ENCODE data around the gene TINCR.
"Not testable (repeated sequence)": the region's sequence is repeated elsewhere in the genome, so short reads cannot be mapped to it uniquely, and the experiment has no call there.

The TINCR gene

DNA sequence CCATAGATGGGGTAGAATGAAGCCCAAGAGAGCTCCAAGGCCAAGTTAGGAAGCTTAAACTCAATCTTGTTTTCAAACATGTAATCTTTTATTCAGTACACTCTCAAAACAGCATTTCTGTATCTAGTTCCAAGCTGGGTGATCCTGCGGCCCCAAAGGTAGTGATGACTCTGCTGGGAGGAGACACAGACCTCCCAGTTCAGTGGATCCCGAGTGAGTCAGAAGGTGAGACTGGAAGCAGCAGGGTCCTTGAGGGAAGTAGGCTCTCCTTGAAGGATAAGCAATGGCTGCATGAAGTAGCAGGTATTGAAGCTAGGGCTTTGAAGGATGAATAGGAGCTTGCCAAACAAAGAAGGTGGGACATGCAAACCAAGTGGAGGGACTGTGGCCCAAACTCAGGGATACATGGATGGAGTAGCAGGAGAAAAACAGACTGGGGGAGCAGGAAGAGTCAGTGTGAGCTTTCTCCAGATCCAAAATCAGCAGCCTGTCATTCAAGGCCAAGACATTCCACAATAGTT, 9.6 kb downstream of the TINCR start:
- DNase-seq (ENCODE audit: low spot score): no peak

DNA sequence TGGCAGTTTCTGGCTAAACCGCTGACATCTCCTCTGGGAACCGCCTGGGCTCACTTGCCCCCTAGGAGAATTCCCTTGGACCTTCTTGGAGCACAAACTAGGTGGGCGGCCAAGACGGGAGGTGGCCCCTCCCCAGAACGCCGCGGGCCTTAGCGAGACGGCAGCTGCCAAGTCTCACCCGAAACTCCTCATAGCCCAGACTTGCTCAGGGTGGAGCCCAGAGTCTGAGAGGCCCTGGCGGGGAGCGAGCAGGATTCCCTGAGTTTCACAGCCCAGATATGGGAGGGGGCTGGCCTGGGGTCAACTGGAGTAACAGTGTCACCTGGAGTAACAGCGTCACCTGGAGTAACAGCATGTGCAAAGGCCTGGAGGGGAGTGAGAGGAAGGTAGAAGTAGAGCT, 10.1 kb downstream of the TINCR start:
- no peak for DNase-seq (ENCODE audit: low spot score)

DNA sequence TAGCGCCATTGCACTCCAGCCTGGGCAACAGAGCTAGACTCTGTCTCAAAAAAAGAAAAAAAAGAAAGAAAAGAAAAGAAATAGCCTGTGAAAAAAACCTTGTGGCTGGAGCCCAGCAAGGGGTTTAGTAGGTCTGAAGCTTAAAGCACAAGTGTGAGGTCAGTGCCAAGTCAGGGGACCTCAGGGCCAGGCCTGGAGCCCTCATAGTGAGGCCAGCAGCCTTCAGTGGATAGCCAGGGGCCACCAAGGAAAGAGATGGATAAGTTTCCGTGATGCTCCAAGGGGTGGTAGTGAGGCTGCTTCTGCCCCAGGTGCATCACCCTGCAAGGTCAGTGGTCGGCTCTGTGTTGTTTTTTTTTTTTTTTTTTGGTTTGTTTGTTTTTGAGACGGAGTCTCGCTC, 12.9 kb downstream of the TINCR start:
- DNase-seq (ENCODE audit: low spot score): no peak

DNA sequence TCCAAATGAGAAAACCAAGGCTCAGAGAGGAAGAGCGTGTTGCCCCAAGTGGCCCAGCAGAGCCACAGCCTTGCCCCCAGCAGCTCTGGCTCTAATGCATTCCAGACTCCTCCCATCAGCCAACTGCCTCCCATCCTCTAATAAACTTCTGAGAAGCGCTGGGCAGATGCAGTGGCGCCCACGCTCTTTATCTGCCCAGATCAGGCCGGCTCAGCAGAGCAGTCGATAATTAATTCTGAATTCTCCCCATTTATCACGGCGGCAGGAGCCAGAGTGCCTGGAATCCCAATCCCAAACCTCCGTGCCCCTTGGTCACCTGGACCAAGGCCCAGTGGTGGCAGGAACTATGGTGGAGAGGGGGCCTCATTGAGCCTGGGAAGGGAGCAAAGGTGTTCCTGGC, 13.9 kb downstream of the TINCR start:
- no peak for DNase-seq (ENCODE audit: low spot score)

DNA sequence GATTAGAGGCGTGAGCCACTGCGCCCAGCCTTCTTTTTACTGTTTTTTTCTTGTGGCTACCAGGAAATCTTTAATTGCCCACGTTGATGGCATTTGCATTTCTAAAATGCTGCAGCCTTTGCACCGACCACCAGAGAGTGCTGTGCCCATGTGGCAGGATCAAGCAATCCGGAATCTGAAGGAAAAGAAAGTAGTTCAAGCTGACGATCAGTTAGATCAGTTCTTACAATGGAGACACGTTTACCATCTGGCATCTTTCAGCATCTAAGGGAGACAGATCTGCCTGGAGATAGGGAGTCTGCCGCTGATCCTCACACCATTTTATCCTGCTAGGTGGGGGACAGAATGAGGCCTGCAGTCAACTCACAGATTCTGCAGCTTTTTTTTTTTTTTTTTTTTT, 19.9 kb downstream of the TINCR start:
- DNase-seq (ENCODE audit: low spot score): peak; percentile 70

DNA sequence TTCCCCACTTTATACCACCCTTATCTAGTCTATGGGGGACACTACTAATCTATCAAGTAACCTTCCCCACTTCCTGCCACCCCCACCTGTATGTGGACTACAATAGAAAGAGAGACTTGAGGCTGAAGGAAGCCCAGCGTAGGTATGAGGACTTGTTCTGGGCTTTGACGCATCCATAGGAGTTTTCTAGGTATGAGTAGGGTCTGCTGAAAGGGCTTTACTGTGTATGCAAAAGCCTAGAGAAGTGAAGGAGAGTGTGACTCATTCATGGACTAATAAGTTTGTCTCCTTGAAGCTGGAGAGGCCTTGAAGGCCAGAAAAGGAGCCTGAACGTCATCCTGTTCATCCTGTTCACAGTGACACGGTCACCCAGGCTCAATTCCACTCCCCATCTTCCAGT, 21.8 kb downstream of the TINCR start:
- no peak for DNase-seq (ENCODE audit: low spot score)

DNA sequence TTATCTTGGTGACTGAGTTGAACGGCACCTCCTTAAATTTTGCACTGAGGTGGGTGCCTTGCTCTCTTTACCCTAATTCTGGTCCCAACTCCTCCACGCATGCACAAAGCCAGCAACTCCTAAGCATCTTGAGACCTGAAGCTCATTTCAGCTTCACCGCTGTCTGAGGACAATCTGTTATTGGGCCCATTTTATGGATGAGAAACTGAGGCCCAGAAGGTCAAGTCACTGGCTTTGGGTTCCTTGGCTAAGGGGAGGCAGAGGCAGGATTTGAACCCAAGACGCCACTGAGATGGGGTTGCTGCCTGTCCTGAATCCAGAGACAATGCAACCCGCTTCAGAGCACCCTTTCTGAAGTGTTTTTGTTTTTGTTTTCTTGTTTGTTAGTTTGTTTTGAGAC, 22.7 kb downstream of the TINCR start:
- no peak for DNase-seq (ENCODE audit: low spot score)

DNA sequence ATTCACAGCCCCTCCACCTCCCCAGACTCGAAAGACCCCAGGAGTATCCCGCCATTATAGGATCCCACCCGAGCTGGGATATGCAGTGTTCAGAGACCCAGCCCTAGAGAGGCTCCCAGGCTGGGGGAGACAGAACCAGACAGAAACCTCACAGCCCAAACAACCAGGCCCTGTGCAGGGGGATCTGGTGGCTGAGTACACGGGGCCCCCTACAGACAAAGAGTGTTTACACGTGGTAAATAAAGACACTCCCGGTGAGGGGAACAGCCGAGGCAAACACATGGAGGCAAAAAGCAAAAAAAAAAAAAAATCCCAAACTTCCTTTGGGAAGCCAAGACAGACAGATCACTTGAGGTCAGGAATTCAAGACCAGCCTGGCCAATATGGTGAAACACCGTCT, 25.1 kb downstream of the TINCR start:
- DNase-seq (ENCODE audit: low spot score): no peak

DNA sequence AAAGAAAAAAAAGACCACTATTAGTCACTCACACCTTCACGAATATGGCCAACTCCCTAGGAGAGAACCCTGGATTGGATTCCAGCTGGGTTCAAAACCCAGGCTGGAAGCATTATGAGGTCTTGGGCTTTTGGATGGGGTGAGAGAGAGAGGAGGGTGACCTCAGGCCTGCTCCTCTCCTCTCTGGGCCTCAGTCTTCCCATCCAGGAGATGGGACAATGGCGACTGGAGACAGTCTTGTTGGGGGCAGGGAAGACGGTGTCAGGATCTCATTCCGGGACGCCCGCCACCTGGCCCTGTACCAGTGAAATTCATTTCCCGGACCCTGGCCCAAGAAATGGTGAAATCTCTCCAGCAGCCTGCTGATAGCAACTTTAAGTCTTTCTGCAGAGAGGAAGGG, 26.3 kb downstream of the TINCR start:
- DNase-seq (ENCODE audit: low spot score): no peak

DNA sequence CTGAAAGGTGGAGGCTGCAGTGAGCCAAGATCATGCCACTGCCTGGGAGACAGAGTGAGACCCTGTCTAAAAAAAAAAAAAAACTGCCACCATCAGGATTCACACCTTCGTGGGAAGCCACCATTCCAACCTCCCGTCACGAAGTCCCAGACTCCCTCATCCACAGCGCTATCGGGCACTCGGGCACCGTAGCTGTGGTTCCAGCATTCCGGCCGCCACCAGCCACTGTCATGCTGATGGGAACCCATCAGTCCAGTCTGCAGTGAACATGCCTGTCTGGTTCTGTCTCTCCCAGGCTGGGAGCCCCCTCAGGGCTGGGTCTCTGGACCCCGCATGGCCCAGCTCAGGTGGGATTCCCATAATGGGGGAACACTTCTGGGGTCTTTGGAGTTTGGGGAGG, 27.5 kb downstream of the TINCR start:
- no peak for DNase-seq (ENCODE audit: low spot score)

DNA sequence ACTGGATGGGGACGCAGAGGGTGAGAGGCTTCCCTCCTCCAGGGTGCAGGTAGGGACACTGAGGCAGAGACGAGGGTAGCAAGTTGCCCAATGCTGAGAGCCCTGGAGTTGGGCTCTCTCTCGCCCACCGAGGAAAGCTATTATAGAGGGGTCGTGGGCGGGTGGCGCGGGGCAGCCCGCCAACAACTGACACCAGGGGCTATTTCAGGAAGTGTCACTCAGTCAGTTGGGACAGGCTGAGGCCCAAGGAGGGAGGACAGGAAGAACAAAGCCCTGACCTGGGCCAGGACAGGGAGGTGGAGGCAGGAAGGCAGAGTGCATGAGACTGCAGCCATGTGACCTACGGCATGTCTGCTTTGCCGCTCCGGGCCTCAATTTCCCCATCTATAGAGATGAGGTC, 29.9 kb downstream of the TINCR start:
- no peak for DNase-seq (ENCODE audit: low spot score)

DNA sequence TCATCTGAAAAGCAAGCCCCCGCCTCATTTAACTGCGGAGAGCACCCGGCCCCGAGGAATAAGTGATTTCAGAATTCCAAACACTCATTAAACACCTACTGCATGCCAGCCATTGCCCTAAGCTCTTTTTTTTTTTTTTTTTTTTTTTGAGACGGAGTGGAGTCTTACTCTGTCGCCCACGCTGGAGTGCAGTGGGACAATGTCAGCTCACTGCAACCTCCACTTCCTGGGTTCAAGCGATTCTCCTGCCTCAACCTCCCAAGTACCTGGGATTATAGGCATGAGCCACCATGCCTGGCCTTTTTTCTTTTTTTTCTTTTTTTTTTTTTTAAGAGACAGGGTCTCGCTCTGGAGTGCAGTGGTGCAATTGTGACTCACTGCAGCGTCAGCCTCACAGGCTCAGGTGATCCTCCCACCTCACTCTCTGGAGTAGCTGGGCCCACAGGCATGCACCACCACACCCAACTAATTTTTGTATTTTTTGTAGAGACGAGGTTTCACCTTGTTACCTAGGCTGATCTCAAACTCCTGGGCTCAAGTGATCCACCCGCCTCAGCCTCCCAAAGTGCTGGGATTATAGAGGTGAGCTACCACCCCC, 30.7 kb downstream of the TINCR start:
- DNase-seq (ENCODE audit: low spot score): not testable (repeated sequence)

DNA sequence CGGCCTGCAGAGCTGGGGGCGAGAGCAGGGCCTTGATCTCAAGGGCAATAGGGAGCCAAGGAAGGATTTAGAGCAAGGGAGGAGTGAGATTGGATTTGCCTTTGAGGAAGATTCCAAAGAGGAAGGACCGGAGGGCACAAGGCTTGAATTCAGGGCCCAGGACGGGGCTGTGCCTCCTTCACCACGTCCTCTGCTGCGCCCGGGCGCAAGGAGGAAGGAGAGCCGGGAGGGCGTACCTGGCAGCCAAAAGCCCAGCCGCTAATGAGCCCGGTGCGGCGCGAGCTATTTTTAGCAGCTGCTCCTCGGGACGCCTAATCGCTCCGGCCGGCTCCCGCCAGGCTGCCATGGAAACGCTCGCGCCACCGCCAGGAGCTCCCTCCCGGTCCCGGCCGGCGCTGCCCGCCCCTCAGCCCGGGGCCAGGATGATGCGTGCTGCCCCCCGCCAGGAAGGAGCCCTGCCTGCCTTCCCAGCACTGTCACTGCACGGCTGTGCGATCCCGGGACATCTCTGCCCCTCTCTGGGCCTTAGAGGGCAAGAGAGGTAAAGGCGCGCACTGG, 31.3 kb downstream of the TINCR start:
- DNase-seq (ENCODE audit: low spot score): peak; percentile 92

DNA sequence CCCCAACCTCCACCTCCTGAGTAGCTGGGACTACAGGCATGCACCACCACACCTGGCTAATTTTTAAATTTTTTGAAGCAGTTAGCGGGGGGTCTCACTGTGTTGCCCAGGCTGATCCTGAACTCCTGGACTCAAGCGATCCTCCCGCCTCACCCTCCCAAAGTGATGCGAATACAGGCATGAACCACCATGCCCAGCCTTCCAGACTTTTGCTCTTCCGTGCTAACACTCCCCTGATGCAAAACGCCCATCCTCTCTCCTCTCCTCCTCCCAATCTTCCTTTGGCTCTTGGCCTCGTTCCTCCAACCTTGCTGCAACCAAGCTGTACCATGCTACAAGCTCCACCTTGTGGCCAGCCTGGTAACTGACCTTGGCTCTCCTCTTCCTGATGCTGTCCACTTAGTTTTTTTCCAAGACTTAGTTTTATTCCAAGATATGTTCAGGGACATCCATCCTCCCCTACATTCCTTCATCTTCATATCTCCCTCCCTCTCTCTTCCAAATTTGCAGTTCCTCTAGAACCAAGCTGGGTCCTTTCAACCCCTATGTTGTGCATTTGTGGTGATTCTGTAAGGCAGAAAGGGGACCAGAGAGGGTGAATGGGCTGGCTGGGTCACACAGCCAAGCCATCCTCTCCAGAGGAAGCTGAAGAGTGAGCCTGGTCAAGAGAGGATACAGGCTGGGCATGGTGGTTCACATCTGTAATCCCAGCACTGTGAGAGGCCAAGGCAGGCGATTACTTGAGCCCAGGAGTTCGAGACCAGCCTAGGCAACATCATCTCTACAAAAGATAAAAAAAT, 32.8 kb downstream of the TINCR start:
- no peak for DNase-seq (ENCODE audit: low spot score)

DNA sequence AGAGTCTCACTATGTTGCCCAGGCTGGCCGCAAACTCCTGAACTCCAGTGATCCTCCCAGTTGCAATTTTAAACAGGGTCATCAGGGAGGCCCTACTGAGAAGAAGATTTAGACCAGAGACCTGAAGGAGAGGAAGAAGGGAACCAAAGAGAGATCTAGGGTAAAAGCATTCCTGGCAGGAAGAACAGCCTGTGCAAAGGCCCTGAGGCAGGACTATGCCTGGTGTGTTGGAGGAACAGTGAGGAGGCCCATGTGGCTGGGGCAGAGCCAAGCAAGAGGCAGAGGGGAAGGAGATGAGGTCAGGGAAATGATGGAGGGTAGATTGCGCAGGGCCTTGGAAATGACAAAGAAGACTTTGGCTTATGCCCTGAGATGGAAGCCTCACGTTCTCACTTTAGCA, 34.5 kb downstream of the TINCR start:
- no peak for DNase-seq (ENCODE audit: low spot score)

DNA sequence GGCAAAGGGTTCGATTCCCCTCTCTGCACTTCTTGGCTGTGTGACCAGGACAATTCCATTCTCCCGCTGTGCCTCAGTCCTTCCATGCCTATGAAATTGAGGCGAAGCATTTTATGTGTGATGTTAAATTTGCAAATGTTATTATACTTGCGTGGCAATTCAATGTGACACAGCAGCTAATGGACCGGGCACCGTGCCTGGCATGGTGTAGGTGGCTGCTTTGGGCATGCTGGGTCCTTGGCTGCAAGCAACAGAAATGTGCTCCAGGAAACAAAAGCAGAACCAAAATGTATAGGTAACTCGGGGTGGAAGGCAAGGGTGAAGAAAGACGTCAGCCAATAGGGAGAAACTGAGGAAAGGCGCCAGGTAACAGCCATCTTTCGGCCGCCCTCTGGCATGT, 37.1 kb downstream of the TINCR start:
- no peak for DNase-seq (ENCODE audit: low spot score)

DNA sequence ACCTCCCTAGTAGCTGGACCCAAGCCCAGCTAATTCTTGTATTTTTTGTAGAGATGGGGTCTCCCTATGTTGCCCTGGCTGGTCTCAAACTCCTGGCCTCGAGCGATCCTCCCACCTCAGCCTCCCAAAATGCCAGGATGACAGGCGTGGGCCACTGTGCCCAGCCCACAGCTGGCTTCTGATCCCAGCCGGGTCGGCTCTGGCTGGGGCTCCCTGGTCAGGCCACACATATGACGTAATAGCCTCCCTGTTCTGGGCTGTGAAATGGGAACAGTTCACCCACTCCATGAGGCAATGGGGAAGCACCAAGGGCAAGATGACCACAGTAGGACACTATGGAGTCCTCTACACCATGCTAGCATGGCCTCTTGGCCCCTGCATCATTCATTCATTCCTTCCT, 41.1 kb downstream of the TINCR start:
- no peak for DNase-seq (ENCODE audit: low spot score)

DNA sequence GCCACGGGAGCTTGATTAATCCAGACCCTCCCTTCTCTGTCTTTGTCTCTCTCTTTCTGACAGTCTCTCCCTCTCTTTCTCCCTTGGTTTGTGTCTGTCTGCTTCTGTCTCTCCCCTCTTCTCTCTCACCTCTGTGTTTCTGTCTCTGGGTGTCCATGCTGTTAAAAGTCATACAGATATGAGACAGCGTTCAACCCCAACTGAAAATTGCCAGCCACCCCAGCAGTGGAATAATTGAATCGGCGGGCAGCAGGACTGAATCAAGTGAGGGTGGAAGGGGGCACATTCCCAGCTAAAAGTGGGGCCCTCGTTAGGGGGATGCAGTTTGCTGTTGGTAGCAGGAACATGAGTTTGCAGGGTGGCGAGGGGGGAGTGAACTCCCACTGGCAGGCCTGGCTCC, 43.7 kb downstream of the TINCR start:
- no peak for DNase-seq (ENCODE audit: low spot score)

DNA sequence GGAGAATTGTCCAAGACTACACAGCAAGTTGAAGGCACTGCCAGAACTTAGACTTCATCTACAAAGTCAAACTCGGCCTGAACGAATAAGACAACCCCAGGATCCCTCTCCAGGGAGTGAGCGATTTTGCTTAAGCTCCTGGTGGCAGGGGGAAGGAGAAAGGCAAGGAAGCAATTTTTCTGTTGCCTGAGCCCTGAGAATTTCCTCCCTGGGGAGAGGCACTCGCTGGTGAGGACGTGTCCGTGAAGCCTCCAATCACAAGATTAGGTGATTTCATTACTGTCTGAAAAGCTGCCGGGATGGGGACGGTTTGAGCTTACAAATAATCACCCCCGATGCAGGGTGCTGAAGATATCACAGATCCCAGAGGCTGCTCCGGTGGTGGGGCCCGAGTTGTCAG, 45.6 kb downstream of the TINCR start:
- DNase-seq (ENCODE audit: low spot score): no peak

DNA sequence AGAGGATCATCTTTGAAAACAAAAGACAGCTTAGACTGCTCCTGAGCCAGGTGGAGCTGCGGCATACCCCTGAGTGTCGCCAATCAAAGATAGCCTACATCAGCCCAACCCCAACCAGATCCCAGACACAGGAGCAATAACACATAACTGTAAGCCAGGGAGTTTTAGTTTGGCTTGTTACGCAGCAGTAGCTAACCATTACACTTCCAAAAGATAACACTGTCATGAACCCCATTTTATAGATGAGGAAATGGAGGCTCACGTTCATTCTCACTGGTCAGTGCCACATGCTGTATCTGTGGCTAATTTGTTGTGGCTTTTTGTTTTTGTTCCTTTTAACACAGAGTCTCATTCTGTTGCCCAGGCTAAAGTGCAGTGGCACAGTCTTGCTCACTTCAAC, 47.3 kb downstream of the TINCR start:
- no peak for DNase-seq (ENCODE audit: low spot score)

DNA sequence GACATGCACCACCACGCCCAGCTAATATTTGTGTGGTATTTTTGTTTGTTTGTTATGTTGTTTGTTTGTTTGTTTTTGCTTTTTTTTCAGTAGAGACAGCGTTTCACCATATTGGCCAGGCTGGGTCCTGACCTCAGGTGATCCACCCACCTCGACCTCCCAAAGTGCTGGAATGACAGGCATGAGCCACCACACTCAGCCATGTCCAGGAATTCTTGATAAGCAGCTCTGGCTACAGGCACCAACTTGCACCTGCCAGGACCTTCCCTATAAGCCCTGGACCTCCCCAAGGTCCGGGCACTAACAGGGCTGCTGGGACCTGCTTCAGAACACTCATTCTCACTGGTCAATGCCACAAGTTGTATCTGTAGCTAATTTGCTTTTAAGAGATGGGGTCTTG, 48.7 kb downstream of the TINCR start:
- no peak for DNase-seq (ENCODE audit: low spot score)

DNA sequence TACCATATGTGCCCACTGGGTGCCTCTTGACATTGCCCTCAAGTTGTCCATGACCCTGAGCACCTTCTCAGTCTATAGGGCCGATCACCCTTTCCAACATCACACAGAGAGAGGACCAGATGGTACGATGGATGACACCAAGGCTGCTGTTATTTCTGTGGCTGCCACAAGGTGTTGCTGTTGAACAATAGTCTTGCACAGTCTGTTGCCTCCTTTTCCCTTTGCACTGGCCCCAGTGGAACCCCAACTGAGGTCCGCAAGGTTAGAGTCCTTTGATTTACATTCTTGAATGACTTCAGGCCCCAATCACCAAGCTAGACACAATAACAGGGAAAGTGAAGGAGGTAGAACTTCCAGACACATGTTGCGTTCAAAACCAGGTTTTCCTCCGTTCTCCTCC, 52.0 kb downstream of the TINCR start:
- DNase-seq (ENCODE audit: low spot score): peak; percentile 54

DNA sequence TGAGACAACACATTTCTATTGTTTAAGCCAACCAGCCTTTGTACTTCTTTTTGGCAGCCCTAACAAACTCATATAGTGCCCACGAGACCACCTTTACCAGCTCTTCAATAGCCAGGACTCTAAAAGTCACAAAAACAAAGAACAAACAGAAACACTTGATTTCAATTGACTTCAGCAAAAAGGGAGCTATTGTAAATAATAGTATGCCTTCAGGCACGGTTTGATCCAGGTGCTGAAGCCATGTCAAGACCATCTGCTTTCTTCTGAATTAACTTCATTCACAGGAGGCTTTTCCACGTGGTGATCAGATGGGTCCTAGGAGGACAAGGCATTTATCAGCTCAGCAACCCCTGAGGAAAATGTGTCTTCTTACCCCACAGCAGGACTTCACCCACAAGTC, 53.8 kb downstream of the TINCR start:
- DNase-seq (ENCODE audit: low spot score): no peak

DNA sequence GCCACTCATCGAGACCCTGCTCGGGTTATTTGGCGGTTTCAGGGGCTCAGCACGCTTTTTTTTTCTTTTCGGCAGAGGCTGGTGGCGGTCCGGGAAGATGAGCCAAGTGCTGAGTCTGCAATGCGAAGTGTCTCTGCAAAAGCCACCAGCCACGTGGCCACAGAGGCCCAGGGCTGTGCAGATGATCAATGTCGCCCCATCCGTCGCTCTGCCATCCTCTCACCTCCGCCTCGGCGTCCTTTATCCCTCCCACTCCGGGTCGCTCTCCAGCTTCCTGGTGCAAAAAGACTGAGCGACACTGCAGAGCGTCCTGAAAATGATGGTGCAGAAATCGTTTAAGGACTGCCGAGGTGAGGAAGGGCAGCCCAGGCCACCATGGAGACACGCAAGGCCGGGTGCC, 55.0 kb downstream of the TINCR start:
- no peak for DNase-seq (ENCODE audit: low spot score)
